ENCODE measurements around the gene CXCL17.
A peak's percentile ranks its signal among the peaks of the same experiment; 100 is the strongest.

DNA sequence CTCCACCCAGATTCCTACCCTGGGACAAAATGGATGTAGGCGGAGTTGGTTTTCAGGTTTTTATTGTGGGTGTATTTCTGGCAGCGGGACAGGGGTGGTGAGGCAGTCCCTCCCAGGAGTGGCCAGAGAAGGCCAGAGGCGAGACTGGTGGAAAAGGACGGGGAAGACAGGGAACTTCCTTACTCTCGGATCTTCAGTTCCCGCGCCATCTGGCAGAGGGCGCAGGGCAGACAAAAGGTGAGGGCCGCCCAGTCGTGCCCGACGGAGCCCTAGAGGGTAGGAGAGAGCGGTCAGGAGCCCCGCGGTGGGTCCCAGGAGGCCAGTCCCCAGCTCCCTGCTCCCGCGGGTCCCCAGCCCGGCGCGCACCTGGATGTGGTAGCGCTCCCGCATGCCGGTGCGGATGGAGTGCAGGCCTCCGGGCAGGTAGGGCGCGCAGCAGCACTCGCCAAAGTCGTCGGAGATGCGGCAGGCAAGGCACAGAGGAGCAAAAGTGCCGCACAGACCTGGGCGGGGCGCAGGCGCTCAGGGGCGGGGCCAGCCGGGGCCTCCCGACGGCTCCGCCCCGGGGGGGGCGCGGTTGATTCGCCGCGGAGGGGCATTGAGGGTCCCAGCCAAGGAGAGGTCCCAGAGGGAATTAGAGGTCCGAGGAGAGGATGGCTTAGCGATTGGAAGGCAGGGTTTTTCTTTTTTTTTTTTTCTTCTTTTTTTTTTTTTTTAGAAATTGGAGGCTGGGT, 55.6 kb downstream of the CXCL17 start:
- TF ChIP-seq, protein P1, sequence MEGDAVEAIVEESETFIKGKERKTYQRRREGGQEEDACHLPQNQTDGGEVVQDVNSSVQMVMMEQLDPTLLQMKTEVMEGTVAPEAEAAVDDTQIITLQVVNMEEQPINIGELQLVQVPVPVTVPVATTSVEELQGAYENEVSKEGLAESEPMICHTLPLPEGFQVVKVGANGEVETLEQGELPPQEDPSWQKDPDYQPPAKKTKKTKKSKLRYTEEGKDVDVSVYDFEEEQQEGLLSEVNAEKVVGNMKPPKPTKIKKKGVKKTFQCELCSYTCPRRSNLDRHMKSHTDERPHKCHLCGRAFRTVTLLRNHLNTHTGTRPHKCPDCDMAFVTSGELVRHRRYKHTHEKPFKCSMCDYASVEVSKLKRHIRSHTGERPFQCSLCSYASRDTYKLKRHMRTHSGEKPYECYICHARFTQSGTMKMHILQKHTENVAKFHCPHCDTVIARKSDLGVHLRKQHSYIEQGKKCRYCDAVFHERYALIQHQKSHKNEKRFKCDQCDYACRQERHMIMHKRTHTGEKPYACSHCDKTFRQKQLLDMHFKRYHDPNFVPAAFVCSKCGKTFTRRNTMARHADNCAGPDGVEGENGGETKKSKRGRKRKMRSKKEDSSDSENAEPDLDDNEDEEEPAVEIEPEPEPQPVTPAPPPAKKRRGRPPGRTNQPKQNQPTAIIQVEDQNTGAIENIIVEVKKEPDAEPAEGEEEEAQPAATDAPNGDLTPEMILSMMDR (IDR thresholded peaks at IDR 0.05), result peak; percentile 10 to 60
- TF ChIP-seq POLR2AphosphoS5 (IDR thresholded peaks at IDR 0.05), result no peak

All from suprapubic skin (tissue), 3 donors.